Limb (tissue), 2 donors: ENCODE measurements around the gene NEU2.

Source experiments
- DNase-seq, 2 donors: peaks; one replicate each; pipeline ENCODE4 v3.0.0-alpha.2; 2016; ENCODE audit errors: extremely low spot score in 2 of 2

Gene NEU2

DNA sequence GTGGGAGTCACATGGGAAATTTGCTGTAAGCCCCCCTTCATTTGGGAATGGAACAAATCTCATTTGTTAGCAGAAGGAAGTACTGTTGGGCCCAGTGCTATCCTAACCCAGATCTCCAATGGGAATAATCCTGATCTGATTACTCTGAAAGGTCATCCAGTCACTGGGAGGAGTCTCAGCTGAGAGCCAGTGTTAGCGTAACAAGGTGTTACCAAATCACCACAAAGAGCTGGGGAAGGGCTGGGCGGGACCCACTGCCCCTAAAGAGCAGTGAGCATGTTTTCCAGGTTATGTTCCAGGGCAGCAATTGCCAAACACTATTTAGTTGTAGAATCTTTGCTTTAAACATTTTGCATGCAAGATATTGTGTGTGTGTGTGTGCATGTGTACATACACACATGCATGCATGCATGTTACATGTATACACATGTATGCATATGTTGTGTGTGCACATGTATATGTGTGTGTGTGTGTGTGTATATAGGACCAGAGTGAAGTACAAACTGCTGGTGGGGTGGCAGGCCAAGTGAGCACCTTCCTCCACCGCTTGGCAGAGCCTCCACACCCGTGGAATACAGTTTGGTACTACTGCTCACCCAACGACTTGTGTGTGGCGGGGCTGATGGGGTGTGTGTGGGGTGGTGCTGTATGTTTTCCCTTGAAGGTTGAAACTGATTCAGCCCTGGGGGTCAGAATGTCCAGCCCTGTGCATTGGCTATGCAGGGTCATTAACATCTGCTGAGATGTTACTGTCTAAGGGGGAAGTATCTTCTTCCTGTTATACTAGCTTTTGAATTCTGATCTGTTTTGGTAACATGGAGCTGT, 42.9 kb downstream of the NEU2 start:
- DNase-seq = no peak

DNA sequence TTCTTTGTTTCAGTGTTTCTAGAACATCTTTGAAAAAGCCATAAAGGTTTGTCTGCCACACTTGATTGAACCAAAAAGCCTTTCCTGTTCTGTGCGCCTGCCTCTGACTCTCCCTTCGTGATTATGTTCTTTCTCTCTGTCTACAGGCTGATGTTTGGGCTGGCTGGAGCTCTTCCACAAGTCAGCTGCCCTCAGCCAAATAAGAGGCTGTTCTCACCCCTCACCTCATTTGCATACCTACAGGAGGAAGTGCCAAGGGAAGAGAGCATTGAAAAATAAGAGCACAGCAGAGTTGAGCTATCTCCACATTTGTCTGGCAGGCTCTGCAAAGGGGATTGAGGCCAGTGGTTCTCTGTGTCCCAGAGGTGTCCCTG, 43.5 kb downstream of the NEU2 start:
- no peak for DNase-seq

DNA sequence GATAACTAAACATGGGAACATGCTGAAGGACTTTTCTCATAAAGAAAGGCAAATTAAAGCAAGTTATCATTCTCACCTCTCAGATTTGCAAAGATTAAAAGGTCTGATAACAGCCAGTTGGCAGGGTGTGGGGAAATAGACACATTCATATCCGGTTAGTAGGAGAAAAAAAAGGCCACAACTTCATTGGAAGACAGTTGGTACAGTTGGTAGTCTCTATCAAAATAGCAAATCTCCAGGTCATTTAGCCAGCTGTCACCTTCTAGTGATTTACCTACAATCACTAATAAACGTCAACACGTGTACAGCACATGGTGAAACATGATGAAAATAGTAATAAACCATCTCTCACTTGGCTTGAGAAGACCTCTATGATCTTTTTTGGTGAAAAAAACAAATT, 44.3 kb downstream of the NEU2 start:
- no peak for DNase-seq

DNA sequence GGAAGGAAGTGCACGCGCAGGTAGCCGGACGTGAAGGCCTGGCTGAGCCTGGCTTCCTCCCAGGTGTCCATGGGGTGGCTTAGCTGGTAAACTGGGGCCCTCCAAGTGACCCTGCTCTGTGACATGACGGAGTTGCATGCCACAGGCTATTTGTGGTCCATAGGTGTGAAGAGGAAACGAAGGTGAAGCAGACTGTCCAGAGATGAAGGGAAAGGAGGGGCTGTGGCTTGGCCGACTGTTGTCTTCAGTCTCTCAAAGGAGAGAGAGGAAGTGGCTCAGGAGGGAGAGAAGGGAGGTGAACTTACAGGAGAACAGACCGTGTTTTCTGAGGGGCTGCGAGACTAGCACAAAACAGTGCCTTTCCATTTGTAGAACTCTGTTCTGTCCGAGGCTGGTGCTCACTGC, 47.0 kb downstream of the NEU2 start:
- no peak for DNase-seq

DNA sequence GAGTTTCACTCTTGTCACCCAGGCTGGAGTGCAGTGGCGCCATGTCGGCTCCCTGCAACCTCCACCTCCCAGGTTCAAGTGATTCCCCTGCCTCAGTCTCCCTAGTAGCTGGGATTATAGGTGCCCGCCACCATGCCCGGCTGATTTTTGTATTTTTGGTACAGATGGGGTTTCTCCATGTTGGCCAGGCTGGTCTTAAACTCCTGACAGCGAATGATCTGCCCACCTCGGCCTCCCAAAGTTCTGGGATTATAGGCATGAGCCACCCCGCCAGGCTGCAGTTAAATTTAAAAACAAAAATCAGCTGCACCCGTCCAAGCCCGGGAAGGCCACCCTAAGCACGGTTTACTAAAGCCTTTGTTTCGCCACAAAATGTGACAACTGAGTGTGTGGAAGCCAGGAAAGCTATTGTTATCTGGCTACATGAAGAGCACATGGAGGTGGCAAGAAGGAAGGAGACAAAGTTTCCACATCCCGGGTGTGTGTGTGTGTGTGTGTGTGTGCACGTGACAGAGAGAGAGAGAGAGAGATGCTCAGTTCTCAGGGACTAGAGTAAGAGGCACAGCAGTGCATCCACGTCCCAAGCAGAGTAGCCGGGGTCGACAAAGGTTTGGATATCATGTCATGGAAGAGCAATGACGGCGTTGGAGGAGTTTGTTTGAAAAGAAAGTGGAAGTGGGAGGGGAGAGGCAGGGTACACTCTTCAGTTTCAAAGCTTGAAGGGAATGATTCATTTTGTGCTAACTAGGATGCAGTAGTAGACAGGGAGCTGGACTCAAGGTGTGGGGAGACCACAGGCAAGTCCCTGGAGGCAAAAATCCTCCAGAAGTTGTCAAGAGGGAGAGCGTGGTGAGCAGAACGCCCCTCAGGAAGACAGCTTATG, 47.7 kb downstream of the NEU2 start:
- DNase-seq = no peak

DNA sequence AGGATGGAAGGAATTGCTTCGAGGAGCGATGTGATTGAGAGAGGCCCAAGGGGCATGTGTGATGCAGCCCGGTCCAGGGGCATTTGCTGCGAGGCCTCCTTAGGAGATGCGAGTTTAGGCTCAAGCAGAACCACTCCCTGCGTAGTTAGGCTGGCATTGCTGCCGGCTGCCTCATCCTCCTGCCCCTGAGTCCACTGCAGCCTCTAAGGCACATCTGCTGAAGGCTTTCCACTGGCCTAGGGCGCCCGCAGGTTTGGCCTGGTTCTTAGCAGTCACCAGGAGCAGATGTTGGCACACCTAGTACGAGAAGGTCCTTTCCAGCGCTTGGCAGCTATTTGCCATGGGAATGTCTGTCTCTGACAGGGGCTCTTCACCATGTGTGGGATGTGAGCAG, 48.4 kb downstream of the NEU2 start:
- no peak for DNase-seq

DNA sequence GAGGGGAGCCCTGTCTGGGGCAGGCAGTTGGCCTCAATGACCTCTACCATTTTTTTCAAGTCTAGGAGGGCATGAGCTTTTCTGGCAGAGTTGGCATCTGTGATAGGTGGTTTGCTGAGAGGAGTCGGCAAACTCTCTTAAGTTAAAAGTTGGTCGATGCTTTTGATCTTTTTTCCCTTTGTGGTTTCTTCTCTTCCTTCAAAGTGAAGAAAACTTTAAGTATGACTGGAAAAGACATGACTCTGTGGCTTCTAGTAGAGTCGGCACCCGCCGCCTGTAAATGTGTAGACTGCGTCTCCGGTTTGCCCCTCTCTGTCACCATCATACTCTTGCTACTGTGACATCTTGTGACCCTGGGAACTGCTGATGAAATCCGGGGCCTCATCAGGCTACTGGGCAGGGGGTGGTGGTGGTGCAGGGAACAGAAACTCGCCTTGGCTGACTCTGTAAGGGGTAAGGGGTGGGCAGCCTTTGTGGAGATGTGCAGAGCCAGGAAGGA, 48.8 kb downstream of the NEU2 start:
- DNase-seq = no peak

DNA sequence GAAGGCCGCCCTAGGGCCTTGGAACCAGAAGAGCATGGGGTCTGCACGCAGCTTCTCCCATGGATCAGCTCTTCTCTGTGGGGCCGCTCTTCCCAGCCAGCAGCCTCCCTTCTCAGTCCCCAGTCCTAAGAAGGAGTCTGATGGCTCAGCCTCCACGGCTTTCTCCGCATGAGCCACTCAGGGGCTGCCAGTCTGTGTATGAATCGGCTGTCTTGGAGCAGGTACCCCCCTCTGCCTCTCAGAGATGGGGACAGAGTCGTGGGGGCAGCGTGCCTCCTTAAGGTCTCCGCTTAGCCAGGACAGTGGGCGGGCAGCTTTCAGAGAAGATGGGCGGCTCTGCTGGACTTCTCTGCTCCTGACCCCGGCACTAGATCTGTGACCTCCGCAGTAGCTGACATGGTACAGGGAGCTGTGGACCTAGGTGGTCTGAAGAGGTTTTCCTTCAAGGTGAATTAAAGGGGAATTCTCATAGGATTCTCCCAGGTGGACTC, 49.3 kb downstream of the NEU2 start:
- DNase-seq = no peak

DNA sequence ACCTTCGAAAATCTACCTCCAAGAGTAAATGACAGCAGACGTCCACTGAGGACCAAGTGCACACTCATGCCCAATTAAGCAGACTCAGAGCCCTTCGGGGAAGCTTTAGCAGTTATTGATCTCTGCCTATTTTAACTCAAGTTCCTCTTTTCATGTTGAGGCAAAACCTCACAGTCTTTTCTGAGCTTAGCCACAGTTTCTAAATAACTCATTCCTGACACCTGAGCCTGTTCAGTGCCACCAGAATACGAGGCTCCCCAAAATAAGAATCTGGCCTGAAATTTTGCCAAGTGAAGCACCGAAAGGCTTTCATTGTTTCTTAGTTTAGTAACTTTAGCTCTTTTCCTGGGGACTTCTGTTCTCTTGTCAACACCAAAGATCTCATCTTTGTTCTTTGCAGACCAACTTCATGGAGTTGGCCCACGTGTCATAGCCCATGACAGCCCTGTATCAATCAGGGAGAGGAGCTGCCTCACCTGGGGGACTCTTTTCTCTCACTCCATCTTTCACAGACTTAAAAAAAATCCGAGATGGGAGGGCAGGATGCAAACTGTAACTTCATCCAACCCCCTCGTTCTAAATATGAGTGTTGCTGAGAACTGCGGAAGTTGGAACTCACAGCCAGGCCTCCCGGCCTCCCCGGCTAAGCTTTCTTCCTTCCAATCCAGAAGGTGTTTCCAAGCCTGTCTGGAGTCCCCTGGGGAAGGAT, 49.9 kb downstream of the NEU2 start:
- DNase-seq = no peak

DNA sequence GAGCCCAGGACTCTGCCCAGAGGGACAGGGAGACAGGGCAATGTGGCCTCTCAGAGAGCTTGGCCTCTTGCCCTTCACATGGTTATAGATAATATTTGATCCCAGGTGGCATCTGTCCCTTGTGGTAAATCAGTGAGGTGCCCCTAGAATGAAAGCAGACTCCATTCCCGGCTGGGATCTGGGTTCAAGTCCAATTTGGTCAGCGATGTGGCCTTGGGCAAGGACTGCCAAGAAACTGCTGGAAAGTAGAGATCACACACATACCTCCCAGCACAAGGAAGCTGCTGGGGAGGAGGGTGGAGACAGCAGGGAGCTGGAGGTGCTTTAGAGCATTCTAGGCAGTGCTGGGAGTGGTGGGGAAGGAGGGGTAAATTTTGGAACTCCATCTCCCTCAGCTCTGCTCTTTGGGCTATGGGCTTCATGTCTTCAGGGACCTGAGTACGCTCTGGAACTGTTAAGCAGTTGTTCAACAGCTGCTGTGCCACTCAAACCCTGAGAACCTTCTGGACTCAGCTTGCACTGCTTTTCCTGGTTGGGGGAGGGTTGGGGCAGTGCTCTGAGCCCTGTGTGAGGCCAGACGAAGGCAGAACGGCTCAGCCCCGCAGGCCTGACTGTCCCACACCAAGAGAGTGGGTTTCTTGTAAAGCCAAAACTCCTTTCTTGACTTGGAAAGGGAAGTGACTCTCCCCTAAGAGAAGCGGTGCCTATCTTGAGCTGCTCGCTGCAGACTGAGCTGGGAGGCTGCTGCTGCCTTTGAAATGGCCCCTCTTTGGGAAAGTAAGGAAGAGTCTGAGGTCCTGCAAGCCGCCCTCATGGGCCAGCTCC, 50.7 kb downstream of the NEU2 start:
- DNase-seq = peak; percentile 13 to 48

DNA sequence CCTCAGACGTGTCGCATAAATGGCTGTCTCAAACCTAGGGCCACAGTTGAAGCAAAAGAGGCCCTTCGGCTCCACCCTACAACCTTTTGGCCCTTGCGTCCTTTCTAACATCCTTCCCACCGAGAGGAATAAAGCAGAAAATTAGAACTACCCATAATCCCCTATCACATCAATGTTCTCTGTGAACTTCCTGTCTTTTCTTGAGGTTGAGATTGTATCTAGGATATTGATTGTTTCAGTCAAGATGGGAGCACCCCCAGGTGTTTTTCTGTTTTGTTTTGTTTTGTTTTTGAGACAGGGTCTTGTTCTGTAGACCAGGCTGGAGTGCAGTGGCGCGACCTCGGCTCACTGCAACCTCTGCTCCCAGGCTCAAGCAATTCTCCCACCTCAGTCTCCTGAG, 51.3 kb downstream of the NEU2 start:
- DNase-seq = no peak

DNA sequence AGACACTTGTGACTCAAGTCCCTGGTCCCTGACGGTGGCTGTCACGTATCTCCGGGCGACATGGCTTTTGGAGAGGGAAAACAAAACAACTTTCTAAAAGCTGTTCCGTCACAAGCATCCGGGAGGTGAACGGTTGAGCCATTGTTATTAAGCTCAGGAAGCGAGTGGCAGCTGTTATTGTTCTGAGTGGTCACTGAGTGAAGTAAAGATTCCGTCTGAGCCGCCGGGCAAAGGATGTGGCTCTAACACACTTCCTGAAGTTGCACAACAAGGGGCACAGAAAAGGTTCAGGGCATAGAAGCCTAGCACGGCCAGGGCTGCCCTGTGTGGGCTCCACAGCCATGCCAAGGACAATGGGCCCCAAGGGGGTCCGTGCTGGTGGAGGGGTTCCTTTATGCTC, 52.0 kb downstream of the NEU2 start:
- no peak for DNase-seq
